NCI-H226 (cell line): ENCODE data around the gene CCDC192.

Experiments
- DNase-seq: peaks from one replicate; pipeline ENCODE4 v3.0.0-alpha.2; 2015

The CCDC192 gene

DNA sequence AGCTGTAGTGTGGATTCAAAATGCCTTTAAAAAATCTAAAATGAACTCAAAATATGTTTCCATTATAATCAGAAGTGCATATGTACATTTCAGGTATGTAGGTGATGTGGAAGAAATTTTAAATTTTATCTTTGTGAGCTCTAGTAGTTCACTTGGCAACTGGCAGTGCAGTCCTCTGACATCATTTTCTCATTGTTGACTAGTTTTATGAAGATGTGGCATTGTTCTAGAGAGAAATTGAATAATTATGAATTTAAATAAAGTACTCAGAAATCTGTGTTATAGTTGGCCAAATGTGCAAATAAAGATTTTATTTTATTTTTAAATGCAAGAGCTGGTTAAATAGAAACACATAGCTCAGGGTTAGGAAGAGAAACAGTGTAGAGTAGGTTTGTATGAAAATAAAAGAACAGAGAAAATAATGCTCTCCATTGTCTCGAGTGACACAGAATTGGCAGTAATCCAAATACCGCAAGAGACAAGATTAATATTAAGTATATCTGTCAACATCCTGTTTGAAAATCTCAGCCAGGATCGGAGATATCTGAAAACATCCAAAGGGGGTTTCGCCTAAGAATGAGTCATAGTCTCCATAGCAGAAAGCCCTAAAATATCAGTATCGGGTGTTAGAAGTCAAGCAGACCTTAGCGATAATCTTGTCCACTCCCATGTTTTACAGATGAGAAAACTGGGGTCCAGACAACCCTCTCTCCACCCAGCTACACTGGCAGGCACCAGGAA lies 189.4 kb downstream of the CCDC192 start:
- DNase-seq, result peak; percentile 74

DNA sequence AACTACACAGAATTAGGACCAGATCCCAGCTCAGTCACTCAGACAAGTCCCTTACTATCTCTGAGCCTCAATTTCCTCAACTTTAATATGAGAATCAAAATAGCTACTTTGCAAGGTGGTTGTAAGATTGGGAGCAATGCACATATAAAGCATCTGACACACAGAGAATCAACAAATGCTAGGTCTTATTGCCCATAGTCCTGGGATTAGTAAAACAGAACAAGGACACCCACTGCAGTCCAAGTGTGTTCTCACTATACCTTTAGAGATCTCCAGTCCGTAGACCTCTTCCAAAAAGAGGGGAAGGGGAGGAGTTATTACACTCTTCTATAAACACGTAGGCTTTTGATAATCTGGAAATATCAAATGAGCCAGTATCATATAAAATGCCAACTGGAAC lies 190.0 kb downstream of the CCDC192 start:
- no peak for DNase-seq

DNA sequence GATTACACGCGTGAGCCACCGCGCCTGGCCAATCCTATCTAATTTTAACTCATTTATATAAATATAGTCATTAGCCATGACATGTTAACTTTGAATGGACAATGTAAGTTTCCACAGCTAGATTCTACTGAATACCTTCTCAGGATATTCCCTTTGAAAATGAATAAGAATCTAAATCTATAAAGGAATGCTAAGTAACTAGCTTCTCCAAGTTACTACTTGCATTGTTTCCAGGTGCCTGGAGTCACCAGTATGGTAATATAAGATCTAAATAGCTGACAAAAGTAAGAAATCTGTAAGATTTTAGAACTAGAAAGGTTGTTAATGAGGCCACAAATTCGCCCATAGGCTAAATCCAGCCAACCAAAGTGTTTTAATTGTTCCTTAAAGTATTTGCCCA lies 191.3 kb downstream of the CCDC192 start:
- DNase-seq, result no peak

DNA sequence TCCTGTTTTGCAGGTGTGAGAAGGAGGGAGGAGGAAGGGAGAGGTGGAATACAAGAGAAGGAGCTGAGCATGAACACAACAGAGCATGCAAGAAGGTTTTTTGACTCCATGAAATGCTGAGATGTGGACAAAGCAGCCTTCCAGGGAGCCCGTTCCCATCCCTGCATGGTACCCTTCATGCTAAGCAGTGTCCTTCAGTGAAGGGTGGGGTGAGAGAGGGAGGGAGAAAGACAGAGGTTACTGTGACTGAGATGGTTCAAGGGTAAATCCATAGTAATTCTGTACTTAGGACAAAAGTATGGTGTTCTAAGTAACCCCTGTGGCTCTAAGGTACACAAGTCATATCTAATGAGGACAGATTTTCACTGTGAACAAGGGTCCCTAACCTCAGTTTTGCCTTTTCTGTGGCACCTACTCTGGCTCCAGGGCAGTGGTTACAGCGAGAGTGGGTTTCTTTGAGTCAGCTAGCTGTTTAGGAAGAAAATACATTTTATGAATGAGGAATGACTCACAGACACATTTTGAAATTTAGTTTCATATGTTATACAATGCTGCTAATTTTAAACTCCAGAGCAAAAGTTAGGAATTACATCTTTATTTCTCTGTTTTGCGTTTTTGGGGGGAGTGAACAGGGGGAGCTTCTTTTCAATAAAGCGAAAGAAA lies 195.5 kb downstream of the CCDC192 start:
- DNase-seq, result no peak

GRCh38 chr5:127899214-127899610 lies 196.0 kb downstream of the CCDC192 start:
- DNase-seq, result no peak

GRCh38 chr5:127906562-127907204 lies 203.5 kb downstream of the CCDC192 start:
- no peak for DNase-seq

- DNase-seq, result no peak
These were observed 204.7 kb downstream of the CCDC192 start for GRCh38 chr5:127907907-127908306.

GRCh38 chr5:127909066-127909465 lies 205.9 kb downstream of the CCDC192 start:
- peak; percentile 13 for DNase-seq

- DNase-seq, result no peak
These were observed 206.6 kb downstream of the CCDC192 start for GRCh38 chr5:127909821-127910220.

- DNase-seq, result no peak
These were observed 207.2 kb downstream of the CCDC192 start for GRCh38 chr5:127910307-127910956.

DNA sequence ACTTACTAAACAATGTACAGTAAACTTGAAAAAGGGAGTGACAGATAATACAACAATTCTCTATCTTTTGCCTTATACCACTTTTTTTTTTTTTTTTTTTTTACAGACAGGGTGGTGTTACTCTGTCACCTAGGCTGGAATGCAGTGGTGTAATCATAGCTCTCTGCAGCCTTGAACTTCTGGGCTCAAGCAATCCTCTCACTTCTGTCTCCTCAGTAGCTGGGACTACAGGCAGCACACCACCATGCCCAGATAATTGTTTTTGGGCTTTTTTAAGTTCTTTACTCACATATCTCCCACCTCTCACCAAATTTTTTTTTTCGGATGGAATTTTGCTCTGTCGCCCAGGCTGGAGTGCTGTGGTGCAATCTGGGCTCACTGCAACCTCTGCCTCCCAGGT lies 208.4 kb downstream of the CCDC192 start:
- no peak for DNase-seq

- no peak for DNase-seq
These were observed 209.2 kb downstream of the CCDC192 start for GRCh38 chr5:127912411-127912810.

- DNase-seq, result no peak
These were observed 213.8 kb downstream of the CCDC192 start for GRCh38 chr5:127916885-127917573.

GRCh38 chr5:127919006-127919796 lies 216.0 kb downstream of the CCDC192 start:
- no peak for DNase-seq

DNA sequence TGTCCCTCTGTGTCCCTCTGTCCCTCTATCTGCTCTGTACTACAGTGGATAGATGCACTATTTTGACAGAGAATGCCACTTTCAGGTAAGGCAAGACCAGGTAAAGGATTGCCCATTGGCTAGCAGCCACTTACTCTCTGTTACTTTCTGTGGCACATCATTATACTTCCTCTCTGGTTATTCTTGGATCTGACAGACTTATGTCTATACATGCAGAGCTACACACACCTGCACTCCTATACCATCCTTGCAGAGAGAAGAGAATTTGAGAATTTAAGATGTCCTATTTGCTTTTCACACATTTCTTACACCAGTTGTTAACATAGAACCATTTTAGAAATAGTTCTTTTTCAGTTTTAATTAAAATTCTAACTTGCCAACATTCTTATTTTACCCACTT lies 216.6 kb downstream of the CCDC192 start:
- DNase-seq, result no peak

GRCh38 chr5:127920936-127921335 lies 217.7 kb downstream of the CCDC192 start:
- no peak for DNase-seq

DNA sequence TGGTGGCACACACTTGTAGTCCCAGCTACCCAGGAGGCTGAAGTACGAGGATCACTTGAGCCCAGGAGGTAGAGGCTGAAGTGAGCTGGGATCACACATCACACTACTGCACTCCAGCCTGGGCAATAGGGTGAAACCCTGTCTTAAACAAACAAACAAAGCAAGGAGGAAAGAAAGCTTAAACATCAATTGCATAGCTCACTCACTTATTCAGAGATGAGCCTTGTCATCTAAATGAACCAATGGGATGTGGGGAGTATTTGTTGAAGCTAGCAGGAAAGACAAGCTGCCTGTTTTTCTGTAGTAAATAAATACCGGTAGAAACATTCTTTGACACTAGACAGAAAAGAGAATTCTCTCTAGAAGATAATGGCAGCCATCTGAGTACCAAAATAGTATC lies 219.4 kb downstream of the CCDC192 start:
- no peak for DNase-seq

DNA sequence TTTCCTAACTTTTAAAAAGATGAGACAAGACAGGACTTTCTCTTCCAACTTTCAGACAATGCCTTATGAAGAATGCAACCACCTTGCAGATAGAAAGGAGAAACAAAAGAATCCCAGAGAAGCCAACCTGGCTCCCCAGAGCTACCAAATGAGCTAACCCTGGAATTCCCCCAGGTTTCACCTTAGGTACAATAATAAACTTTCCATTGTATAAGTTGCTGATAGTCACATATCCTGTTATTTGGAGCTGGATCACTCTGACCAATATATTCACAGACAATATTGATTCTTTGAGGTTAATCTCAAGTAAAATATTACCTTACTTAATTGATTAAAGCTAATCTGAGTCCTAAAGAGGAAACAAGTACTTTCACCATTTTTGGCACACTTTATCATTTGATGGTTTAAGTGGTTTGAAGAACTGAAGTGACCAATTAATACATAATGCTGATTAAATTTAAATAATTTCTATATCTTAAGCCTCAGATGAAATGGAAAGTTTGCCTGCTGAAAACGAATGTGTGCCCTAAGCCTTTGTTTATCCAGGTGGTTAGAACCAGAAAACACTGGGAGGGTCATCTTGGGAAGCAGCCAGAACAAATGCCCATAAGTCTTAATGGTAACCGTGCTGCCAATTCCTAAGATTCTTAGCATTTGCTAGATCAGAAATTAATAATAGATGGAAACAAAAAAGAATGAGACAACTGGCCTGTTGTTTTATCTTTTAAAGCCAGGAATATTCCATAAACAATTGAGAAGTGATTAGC lies 220.8 kb downstream of the CCDC192 start:
- no peak for DNase-seq

- no peak for DNase-seq
These were observed 221.4 kb downstream of the CCDC192 start for GRCh38 chr5:127924606-127925005.

GRCh38 chr5:127925916-127926315 lies 222.7 kb downstream of the CCDC192 start:
- DNase-seq, result peak; percentile 29

DNA sequence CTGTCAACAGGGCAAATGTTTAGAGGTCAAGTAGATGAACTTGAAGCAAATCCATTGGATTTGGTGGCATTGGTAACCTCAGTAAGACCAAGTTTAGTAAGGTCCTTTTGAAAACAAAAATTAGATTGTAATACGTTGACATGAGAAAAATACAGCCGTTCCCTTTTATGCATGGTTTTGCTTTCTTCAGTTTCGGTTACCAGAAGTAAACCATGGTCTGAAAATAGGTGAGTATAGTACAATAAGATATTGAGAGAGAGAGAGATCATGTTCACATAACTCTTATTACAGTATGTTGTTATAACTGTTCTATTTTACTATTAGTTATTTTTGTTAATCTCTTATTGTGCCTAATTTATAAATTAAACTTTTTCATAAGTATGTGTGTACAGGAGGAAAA lies 223.8 kb downstream of the CCDC192 start:
- DNase-seq, result no peak
